Measurements from ENCODE around the gene DNAJC15.

- no peak for TF ChIP-seq POLR2AphosphoS5 (IDR thresholded peaks at IDR 0.05; ENCODE audit: low read depth, low read length)
- no peak for TF ChIP-seq CTCF (IDR thresholded peaks at IDR 0.05; ENCODE audit: control extremely low read depth in 1 of 3, insufficient read depth in 1 of 3, low read depth in 1 of 3, low read length in 3 of 3)
- no peak for TF ChIP-seq EZH2 (IDR thresholded peaks at IDR 0.05; ENCODE audit: low read depth, low read length, severe bottlenecking)
- TF ChIP-seq SIN3A (conservative IDR thresholded peaks at IDR 0.05 in 1 of 2, IDR thresholded peaks at IDR 0.05 in 1 of 2; ENCODE audit: low read depth in 1 of 2, low read length in 2 of 2), result no peak
- no peak for TF ChIP-seq TBP (IDR thresholded peaks at IDR 0.05; ENCODE audit: low read depth, low read length)
- TF ChIP-seq NRF1 (IDR thresholded peaks at IDR 0.05; ENCODE audit: low read depth, low read length), result no peak
- TF ChIP-seq SUZ12 (IDR thresholded peaks at IDR 0.05; ENCODE audit: low read length), result no peak
- no peak for TF ChIP-seq JUN (IDR thresholded peaks at IDR 0.05; ENCODE audit: low read depth, low read length)
- no peak for TF ChIP-seq TAF1 (IDR thresholded peaks at IDR 0.05; ENCODE audit: low read depth, low read length)
- TF ChIP-seq CBX8 (IDR thresholded peaks at IDR 0.05; ENCODE audit: borderline replicate concordance, low read depth, low read length), result no peak
- no peak for TF ChIP-seq GABPA (IDR thresholded peaks at IDR 0.05; ENCODE audit: borderline replicate concordance, insufficient read depth, low read length)
Measured at GRCh38 chr13:43154839-43155238, 131.5 kb downstream of the DNAJC15 start.
